H1 (cell line): ENCODE measurements around the gene TRIM28. TPM values are rescaled to one million over a fixed set of nuclear protein-coding genes. Genes with fewer than 3 reads are reported as not detected.
"Not testable (repeated sequence)": the region's sequence is repeated elsewhere in the genome, so short reads cannot be mapped to it uniquely, and the experiment has no call there.

ENCODE experiments used
- CTCF ChIA-PET: fragments of 300-600 bp; sonication (Branson Sonifier 250); formaldehyde crosslinking; loops from one replicate; lab custom pipeline; 2021; ENCODE audit not compliant: partially characterized antibody; lab: Charles Lee
- POLR2A ChIA-PET: fragments of 300-600 bp; sonication (Branson Sonifier 250); formaldehyde crosslinking; loops from one replicate; lab custom pipeline; 2021; ENCODE audit warnings: inconsistent platforms; ENCODE audit not compliant: partially characterized antibody; lab: Charles Lee
- DNase-seq, 2 experiments: peaks; one replicate each; pipeline versions ENCODE4 v3.0.0 to v3.0.0-alpha.2; 2010 to 2022; ENCODE audit warnings: low spot score in 2 of 2, low read depth in 1 of 2, mixed read lengths in 1 of 2
- FAIRE-seq: peaks from 2 replicates; lab custom pipeline; 2011; peaks lifted over from hg19 to GRCh38; lab: Jason Lieb, UNC
- H2AFZ ChIP-seq: 2 replicates; pipeline ENCODE4 v1.8.1; 2012; ENCODE audit warnings: low read length, inconsistent platforms
- H2AK5ac ChIP-seq: 2 replicates; pipeline ENCODE4 v1.6.1; 2013; ENCODE audit warnings: low read depth, low read length
- H2BK120ac ChIP-seq: replicated peaks from 2 replicates; pipeline ENCODE3; 2013; ENCODE audit warnings: low read depth, low read length, inconsistent platforms
- H2BK12ac ChIP-seq: 2 replicates; pipeline ENCODE4 v1.6.1; 2013; ENCODE audit warnings: low read depth, low read length
- H2BK15ac ChIP-seq: 2 replicates; pipeline ENCODE4 v1.6.1; 2013; ENCODE audit warnings: low read length
- H2BK20ac ChIP-seq: 2 replicates; pipeline ENCODE4 v1.6.1; 2013; ENCODE audit warnings: low read length
- H2BK5ac ChIP-seq: 2 replicates; pipeline ENCODE4 v1.6.1; 2013; ENCODE audit warnings: low read depth, low read length
- H3K14ac ChIP-seq: 2 replicates; pipeline ENCODE4 v1.6.1; 2013; ENCODE audit warnings: inconsistent platforms; ENCODE audit not compliant: insufficient read length
- H3K18ac ChIP-seq: 2 replicates; pipeline ENCODE4 v1.6.1; 2013; ENCODE audit warnings: low read length; ENCODE audit errors: extremely low read depth
- H3K23ac ChIP-seq: 2 replicates; pipeline ENCODE4 v1.6.1; 2013; ENCODE audit warnings: inconsistent platforms; ENCODE audit not compliant: insufficient read length
- H3K23me2 ChIP-seq: 2 replicates; pipeline ENCODE4 v1.6.1; 2013; ENCODE audit warnings: low read depth, low read length
- H3K27ac ChIP-seq: 2 replicates; pipeline ENCODE4 v1.6.1; 2011; ENCODE audit warnings: low read depth, low read length, inconsistent platforms
- H3K27me3 ChIP-seq, 4 experiments: replicated peaks in 1 of 4; 1 replicate in 1 of 4; 2 replicates in 3 of 4; pipeline versions ENCODE4 v1.6.1 to v1.8.1; 2011 to 2013; ENCODE audit warnings: low read length in 3 of 4, mild to moderate bottlenecking in 3 of 4, inconsistent platforms in 2 of 4, mixed read lengths in 2 of 4, moderate library complexity in 1 of 4; ENCODE audit not compliant: control insufficient read depth in 3 of 4, insufficient read depth in 3 of 4; ENCODE audit errors: extremely low read depth in 1 of 4
- H3K36me3 ChIP-seq, 4 experiments: 2 replicates each; pipeline versions ENCODE4 v1.6.1 to v1.8.1; 2011 to 2013; ENCODE audit warnings: mild to moderate bottlenecking in 4 of 4, low read length in 3 of 4, moderate library complexity in 2 of 4, control low read depth in 1 of 4, inconsistent platforms in 1 of 4; ENCODE audit not compliant: insufficient read depth in 4 of 4, control insufficient read depth in 2 of 4
- H3K4ac ChIP-seq: replicated peaks from 2 replicates; pipeline ENCODE3; 2013; ENCODE audit warnings: low read length, low read depth, mixed read lengths, inconsistent platforms; ENCODE audit not compliant: insufficient read length
- H3K4me1 ChIP-seq, 4 experiments: replicated peaks in 1 of 4; 1 replicate in 1 of 4; 2 replicates in 3 of 4; pipeline versions ENCODE4 v1.6.1 to v1.8.1; 2011 to 2013; ENCODE audit warnings: low read length in 3 of 4, inconsistent platforms in 2 of 4, mixed read lengths in 1 of 4; ENCODE audit not compliant: insufficient read depth in 4 of 4, control insufficient read depth in 3 of 4
- H3K4me2 ChIP-seq, 2 experiments: 2 replicates each; pipeline versions ENCODE4 v1.6.1 to v1.8.1; 2011 to 2013; ENCODE audit warnings: low read depth in 2 of 2, low read length in 2 of 2, control low read depth in 1 of 2, inconsistent platforms in 1 of 2, mild to moderate bottlenecking in 1 of 2; ENCODE audit not compliant: insufficient read depth in 1 of 2
- H3K4me3 ChIP-seq, 4 experiments: fragments of 200-600, 300-600 bp in 1 of 4; sonication (generic), shearing (Covaris generic), sonication (Bioruptor Twin) in 1 of 4; 2 replicates each; pipeline versions ENCODE4 v1.5.1 to v1.8.1; 2011 to 2016; ENCODE audit warnings: low read length in 4 of 4, low read depth in 3 of 4, control low read depth in 2 of 4, inconsistent platforms in 2 of 4, mild to moderate bottlenecking in 2 of 4, mixed read lengths in 1 of 4, moderate library complexity in 1 of 4; ENCODE audit not compliant: insufficient read depth in 2 of 4; ENCODE audit errors: extremely low read depth in 1 of 4
- H3K56ac ChIP-seq: replicated peaks from 2 replicates; pipeline ENCODE3; 2013; ENCODE audit warnings: low read depth, mild to moderate bottlenecking, mixed read lengths, low read length, inconsistent platforms; ENCODE audit not compliant: insufficient read length
- H3K79me1 ChIP-seq: 2 replicates; pipeline ENCODE4 v1.6.1; 2013; ENCODE audit warnings: low read depth, low read length, control low read depth
- H3K79me2 ChIP-seq, 2 experiments: 2 replicates each; pipeline versions ENCODE4 v1.6.1 to v1.8.1; 2012 to 2013; ENCODE audit warnings: low read length in 2 of 2, mild to moderate bottlenecking in 2 of 2, inconsistent platforms in 1 of 2; ENCODE audit not compliant: insufficient read depth in 2 of 2, control insufficient read depth in 1 of 2
- H3K9ac ChIP-seq, 4 experiments: replicated peaks in 1 of 4; 1 replicate in 1 of 4; 2 replicates in 3 of 4; pipeline versions ENCODE4 v1.6.1 to v1.8.1; 2011 to 2013; ENCODE audit warnings: low read depth in 3 of 4, low read length in 3 of 4, control low read depth in 2 of 4, mild to moderate bottlenecking in 2 of 4, moderate library complexity in 2 of 4, inconsistent platforms in 1 of 4; ENCODE audit errors: extremely low read depth in 1 of 4
- H3K9me3 ChIP-seq, 2 experiments: 2 replicates each; pipeline versions ENCODE4 v1.6.1 to v1.8.1; 2012 to 2013; ENCODE audit warnings: mild to moderate bottlenecking in 2 of 2, moderate library complexity in 2 of 2, control low read depth in 1 of 2, inconsistent platforms in 1 of 2, low read depth in 1 of 2, low read length in 1 of 2, mixed read lengths in 1 of 2; ENCODE audit not compliant: insufficient read depth in 2 of 2
- H4K20me1 ChIP-seq, 2 experiments: replicated peaks in 1 of 2; 2 replicates each; pipeline versions ENCODE3 to v1.8.1; 2011 to 2013; ENCODE audit warnings: inconsistent platforms in 2 of 2, low read length in 2 of 2, mild to moderate bottlenecking in 1 of 2; ENCODE audit not compliant: insufficient read depth in 2 of 2, control insufficient read depth in 1 of 2
- H4K5ac ChIP-seq: 2 replicates; pipeline ENCODE4 v1.6.1; 2013; ENCODE audit warnings: low read length, low read depth, mixed read lengths, inconsistent platforms; ENCODE audit not compliant: insufficient read length
- H4K8ac ChIP-seq: 2 replicates; pipeline ENCODE4 v1.8.0; 2013; ENCODE audit warnings: mild to moderate bottlenecking, moderate library complexity, low read length, inconsistent platforms; ENCODE audit not compliant: insufficient read depth; ENCODE audit errors: extremely low read depth
- H4K91ac ChIP-seq: replicated peaks from 2 replicates; pipeline ENCODE3; 2013; ENCODE audit warnings: low read length, mixed read lengths, inconsistent platforms; ENCODE audit not compliant: insufficient read length
- polyA plus RNA-seq, 7 experiments: library from polyadenylated mRNA; depleted of rRNA in 3 of 7; stranded (reverse) in 5 of 7; unstranded in 2 of 7; fragments of >200 nt in 5 of 7; fragments of 200-250 nt in 2 of 7; gene quantifications; 1 replicate in 5 of 7; 2 replicates in 1 of 7; 4 replicates in 1 of 7; pipeline versions ENCODE4 v1.2.1 to v1.2.3, GENCODE V29; 2011 to 2013; ENCODE audit warnings: missing spikeins in 2 of 7, mixed read lengths in 2 of 7
- total RNA-seq: library from RNA; stranded (reverse); fragmentation: NEBNext Ultra II Directional; extraction: Animal tissue kit (Norgen Biotek cat#: 25700); gene quantifications from 2 replicates; pipeline ENCODE4 v1.2.1, GENCODE V29; 2021

TRIM28 gene
- total and polyA plus RNA-seq, 2 of the 8 experiments (the other 6 are each of a cell fraction or from before 2014, with no cell fraction given) = 1,433 to 1,442 TPM

DNA sequence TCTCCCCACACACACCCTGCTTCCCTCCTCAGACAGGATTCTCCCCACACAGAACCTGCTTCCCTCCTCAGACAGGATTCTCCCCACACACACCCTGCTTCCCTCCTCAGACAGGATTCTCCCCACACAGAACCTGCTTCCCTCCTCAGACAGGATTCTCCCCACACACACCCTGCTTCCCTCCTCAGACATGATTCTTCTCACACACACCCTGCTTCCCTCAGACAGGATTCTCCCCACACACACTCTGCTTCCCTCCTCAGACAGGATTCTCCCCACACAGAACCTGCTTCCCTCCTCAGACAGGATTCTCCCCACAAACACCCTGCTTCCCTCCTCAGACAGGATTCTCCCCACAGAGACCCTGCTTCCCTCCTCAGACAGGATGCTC lies 4.7 kb upstream of the TRIM28 start:
- H3K56ac ChIP-seq, H3K9me3 ChIP-seq, H4K91ac ChIP-seq, H3K79me1 ChIP-seq, FAIRE-seq, H2AFZ ChIP-seq, H3K9ac ChIP-seq, H3K4ac ChIP-seq, H3K79me2 ChIP-seq, H4K20me1 ChIP-seq, H2BK15ac ChIP-seq, DNase-seq, H3K23me2 ChIP-seq, H2BK120ac ChIP-seq, H4K8ac ChIP-seq, H3K14ac ChIP-seq, H3K36me3 ChIP-seq, H3K23ac ChIP-seq, H3K4me1 ChIP-seq: not testable (repeated sequence)
- Histone ChIP-seq H3K4me2 (peak overlapping the region; percentile 64 to 87; a peak in 2 of 4 replicates), H3K27ac (peak overlapping the region; percentile 85), H3K18ac (peak overlapping the region; percentile 38; the same call in 1 of the 2 replicates), H3K4me3 (peak overlapping the region in 3 of 4 experiments; percentile 25 to 52 (median 39); a peak in 2 of 8 replicates), H2AK5ac (peak overlapping the region; percentile 90; the same call in 1 of the 2 replicates), H2BK12ac (peak overlapping the region; percentile 98), H2BK20ac (peak overlapping the region; percentile 92; the same call in 1 of the 2 replicates), H4K5ac (peak overlapping the region; percentile 44), H3K27me3 (peaks cover 0 to 24% (median 10%) of the 10 kb centered on the region in 4 experiments; a peak in 5 of 7 replicates), H2BK5ac (peak overlapping the region; percentile 98)
- POLR2A ChIA-PET = interaction anchor here (0.7 to 2.6 kb wide), 14 partner anchors 8 to 45 kb away, joined by 3 to 53 read pairs (median 7); partner anchors contain the start of genes CHMP2A, UBE2M and ZBTB45
- CTCF ChIA-PET = interaction anchor here (1.9 kb wide), 1 partner anchor 19 kb away, joined by 12 read pairs; the partner anchor contains the start of gene ZBTB45
